Pancreas (tissue), 10 donors: ENCODE results near the gene METTL6. TPM values are rescaled to one million over a fixed set of nuclear protein-coding genes. Genes with fewer than 3 reads are reported as not detected.
A peak's percentile ranks its signal among the peaks of the same experiment; 100 is the strongest.
"Not testable (repeated sequence)": the region's sequence is repeated elsewhere in the genome, so short reads cannot be mapped to it uniquely, and the experiment has no call there.

Experiments
- ATAC-seq, 4 donors: fragments of 200-7000 bp; cut with Tn5 transposase; one replicate each; pipeline versions ENCODE4 v1.8.0 to v1.9.1; 2020; ENCODE audit warnings: mild to moderate bottlenecking in 4 of 4, moderate library complexity in 4 of 4
- DNase-seq, 6 donors: peaks; one replicate each; pipeline ENCODE4 v3.0.0-alpha.2; 2020
- FAIRE-seq: peaks from 2 replicates; lab custom pipeline; 2012; peaks lifted over from hg19 to GRCh38; lab: Jason Lieb, UNC
- H3K27ac ChIP-seq, 4 donors: fragments of 200-600 bp; sonication (generic); 1 replicate in 3 of 4; 2 replicates in 1 of 4; pipeline versions ENCODE4 v1.5.0 to v1.8.0; 2020
- H3K27me3 ChIP-seq, 4 donors: fragments of 200-600 bp; one replicate each; pipeline ENCODE4 v1.8.0; 2021
- H3K36me3 ChIP-seq, 3 donors: fragments of 200-600 bp; sonication (generic) in 1 of 3; one replicate each; pipeline versions ENCODE4 v1.5.0 to v1.8.0; 2020 to 2021
- H3K4me1 ChIP-seq, 3 donors: fragments of 200-600 bp; one replicate each; pipeline ENCODE4 v1.8.0; 2021
- H3K4me3 ChIP-seq, 4 donors: fragments of 200-600 bp; sonication (generic) in 2 of 4; one replicate each; pipeline versions ENCODE4 v1.5.0 to v1.8.0; 2020 to 2021
- H3K9me3 ChIP-seq, 4 donors: fragments of 200-600 bp; one replicate each; pipeline ENCODE4 v1.8.0; 2021
- WGBS, 2 donors: extraction: QIAGEN DNeasy Blood & Tissue Kit; methylation state at CpG; one replicate each; pipeline ENCODE4 v1.1.7; 2013; 5-methylcytosine and 5-hydroxymethylcytosine counted together
- intact Hi-C, 3 donors: fragments of 100-400 bp; cut with DNase I; formaldehyde crosslinking; loops; one replicate each; pipeline versions ENCODE4 v1.11.1 to v1.14.2; 2022
- polyA plus RNA-seq, 2 donors: library from polyadenylated mRNA; stranded (reverse); fragments of 200-250 nt; gene quantifications; one replicate each; pipeline ENCODE4 v1.2.3, GENCODE V29; 2013
- total RNA-seq, 6 donors: library from RNA; stranded (reverse); fragmentation: NEBNext Ultra II Directional in 4 of 6; extraction: Animal tissue kit (Norgen Biotek cat#: 25700) in 4 of 6; gene quantifications; one replicate each; pipeline versions ENCODE4 v1.2.1 to v1.2.4, GENCODE V29; 2021 to 2023
- TF ChIP-seq, protein P1 (sequence below), 4 donors: fragments of 200-600 bp; sonication (generic) in 3 of 4; IDR thresholded peaks; one replicate each; pipeline versions ENCODE4 v1.5.0 to v1.8.0; 2021; ENCODE audit warnings: antibody characterized with exemption in 4 of 4
- donor health status: healthy with polysubstance abuse.
- donor health status: DM: no; HTN: no; CAD: no; lungs with moderate emphysema.
- donor health status: DM: no; HTN: no; CAD: no.
- donor health status: control.
- donor health status: control.
- donor health status: Bipolar disorder and iron deficiency.
- donor health status: DM: yes; HTN: yes; CAD: no.
- donor health status: DM: no; HTN: no; CAD: no.
- donor health status: DM: no; HTN: no; CAD: no.
- donor health status: DM: yes; HTN: yes; CAD: no.

METTL6 gene
- total and polyA plus RNA-seq, 8 donors = 3.0 to 9.9 (median 5.2) TPM

DNA sequence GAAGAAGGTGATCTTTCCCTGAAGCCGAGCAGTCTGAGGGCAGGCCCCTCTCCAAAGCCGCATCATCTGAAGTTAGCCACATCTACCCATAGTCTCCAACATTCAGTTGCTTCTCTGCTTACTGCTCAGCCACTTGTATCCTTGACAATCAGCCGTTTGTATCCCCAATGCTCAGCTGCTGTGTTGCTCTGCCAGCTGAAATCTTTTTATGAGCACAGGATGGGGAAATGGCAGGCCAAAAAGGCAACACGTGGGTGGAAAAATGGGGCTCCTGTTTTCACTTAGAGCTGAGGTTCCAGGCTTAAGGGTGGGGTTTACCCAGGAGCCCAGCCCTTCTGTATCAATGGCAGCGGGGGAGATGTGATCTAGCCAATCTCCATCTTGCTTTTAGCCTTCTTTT, 36.3 kb downstream of the METTL6 start:
- ATAC-seq (no peak), FAIRE-seq (no peak), DNase-seq (no peak)
- Histone ChIP-seq H3K4me1 (no peaks in the 10 kb centered on the region), H3K4me3 (no peak overlapping the region), H3K27ac (no peak overlapping the region), H3K9me3 (no peaks in the 10 kb centered on the region), H3K27me3 (no peaks in the 10 kb centered on the region), H3K36me3 (no peaks in the 10 kb centered on the region)
- TF ChIP-seq, protein P1, sequence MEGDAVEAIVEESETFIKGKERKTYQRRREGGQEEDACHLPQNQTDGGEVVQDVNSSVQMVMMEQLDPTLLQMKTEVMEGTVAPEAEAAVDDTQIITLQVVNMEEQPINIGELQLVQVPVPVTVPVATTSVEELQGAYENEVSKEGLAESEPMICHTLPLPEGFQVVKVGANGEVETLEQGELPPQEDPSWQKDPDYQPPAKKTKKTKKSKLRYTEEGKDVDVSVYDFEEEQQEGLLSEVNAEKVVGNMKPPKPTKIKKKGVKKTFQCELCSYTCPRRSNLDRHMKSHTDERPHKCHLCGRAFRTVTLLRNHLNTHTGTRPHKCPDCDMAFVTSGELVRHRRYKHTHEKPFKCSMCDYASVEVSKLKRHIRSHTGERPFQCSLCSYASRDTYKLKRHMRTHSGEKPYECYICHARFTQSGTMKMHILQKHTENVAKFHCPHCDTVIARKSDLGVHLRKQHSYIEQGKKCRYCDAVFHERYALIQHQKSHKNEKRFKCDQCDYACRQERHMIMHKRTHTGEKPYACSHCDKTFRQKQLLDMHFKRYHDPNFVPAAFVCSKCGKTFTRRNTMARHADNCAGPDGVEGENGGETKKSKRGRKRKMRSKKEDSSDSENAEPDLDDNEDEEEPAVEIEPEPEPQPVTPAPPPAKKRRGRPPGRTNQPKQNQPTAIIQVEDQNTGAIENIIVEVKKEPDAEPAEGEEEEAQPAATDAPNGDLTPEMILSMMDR (IDR thresholded peaks at IDR 0.05) = no peak
- intact Hi-C loops = no loop called here
- 69 to 82% methylated on average over 5 of the region's 5 CpGs for WGBS, 2 donors

DNA sequence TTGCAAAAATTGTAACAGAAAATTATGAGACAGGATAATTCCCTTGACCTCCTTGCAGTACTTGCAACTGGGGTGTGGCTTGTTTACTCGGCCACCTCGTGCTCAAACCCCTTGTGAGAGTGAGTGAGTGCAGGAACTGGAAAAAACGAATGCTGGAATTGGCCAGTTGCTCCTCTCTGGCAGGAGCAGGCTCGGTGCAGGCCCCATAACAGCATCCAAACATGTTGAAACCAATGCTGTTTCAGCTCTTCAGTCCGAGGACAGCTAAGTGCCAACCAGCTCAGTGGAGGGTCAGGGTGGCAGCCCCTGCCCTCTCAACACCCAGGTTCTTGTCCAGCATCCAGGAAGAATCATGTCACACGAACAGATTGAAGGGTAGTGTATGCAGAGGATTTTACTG, 36.9 kb downstream of the METTL6 start:
- Histone ChIP-seq H3K9me3 (no peaks in the 10 kb centered on the region), H3K27me3 (no peaks in the 10 kb centered on the region), H3K36me3 (no peaks in the 10 kb centered on the region), H3K27ac (no peak overlapping the region), H3K4me1 (no peaks in the 10 kb centered on the region), H3K4me3 (no peak overlapping the region)
- DNase-seq (no peak), ATAC-seq (no peak), FAIRE-seq (no peak)
- intact Hi-C loops = no loop called here
- TF ChIP-seq, protein P1 (IDR thresholded peaks at IDR 0.05) = no peak
- WGBS, 2 donors = 57 to 73% methylated on average over 6 of the region's 6 CpGs

DNA sequence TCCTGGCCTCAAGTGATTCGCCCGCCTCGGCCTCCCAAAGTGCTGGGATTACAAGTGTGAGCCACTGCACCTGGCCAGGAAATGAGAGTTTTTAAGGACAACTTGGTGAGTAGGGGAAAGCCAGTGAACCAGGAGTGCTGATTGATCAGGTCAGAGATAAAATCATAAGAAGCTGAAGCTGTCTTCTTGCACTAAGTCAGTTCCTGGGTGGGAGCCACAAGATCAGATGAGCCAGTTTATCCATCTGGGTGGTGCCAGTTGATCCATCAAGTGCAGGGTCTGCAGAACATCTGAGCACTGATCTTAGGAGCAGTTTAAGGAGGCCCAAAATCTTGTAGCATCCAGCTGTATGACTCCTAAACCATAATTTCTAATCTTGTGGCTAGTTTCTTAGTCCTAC, 39.0 kb downstream of the METTL6 start:
- 94 to 99% methylated on average over 3 of the region's 3 CpGs for WGBS, 2 donors
- H3K4me1 ChIP-seq, DNase-seq, H3K9me3 ChIP-seq, H3K36me3 ChIP-seq, FAIRE-seq, H3K27me3 ChIP-seq, H3K4me3 ChIP-seq, ATAC-seq: not testable (repeated sequence)
- intact Hi-C loops = loop anchor here in 1 of 3 donors (10.0 kb wide), 1 partner anchor 124 kb away; no protein-coding TSS in a partner anchor
- H3K27ac ChIP-seq = peak overlapping the region in 1 of 4 donors; percentile 8

DNA sequence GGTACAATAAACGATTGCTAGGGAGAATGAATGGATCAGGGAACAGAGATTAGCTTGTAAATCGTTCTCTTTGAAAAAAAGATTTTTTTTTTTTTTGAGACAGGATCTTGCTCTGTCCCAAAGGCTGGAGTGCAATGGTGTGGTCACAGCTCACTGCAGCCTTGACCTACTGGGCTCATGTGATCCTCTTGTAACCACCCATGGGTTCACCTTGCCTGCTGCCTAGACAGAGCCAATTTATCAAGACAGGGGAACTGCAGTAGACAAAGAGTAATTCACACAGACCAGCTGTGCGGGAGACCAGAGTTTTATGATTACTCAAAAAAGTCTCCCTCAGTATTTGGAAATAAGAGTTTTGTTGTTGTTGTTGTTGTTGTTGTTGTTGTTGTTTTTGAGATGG, 39.6 kb downstream of the METTL6 start:
- no peaks in the 10 kb centered on the region for H3K36me3 ChIP-seq
- FAIRE-seq (no peak), DNase-seq (no peak), ATAC-seq (peak in 3 of 4 donors; percentile 35 to 63 (median 37))
- no peaks in the 10 kb centered on the region for H3K27me3 ChIP-seq
- 51 to 57% methylated on average over 3 of the region's 3 CpGs for WGBS, 2 donors
- no peaks in the 10 kb centered on the region for H3K4me1 ChIP-seq
- peak overlapping the region in 1 of 4 donors; percentile 28 for H3K27ac ChIP-seq
- intact Hi-C loops = loop anchor here in 1 of 3 donors (10.0 kb wide), 1 partner anchor 123 kb away; no protein-coding TSS in a partner anchor
- TF ChIP-seq, protein P1 (IDR thresholded peaks at IDR 0.05) = no peak
- no peak overlapping the region for H3K4me3 ChIP-seq
- no peaks in the 10 kb centered on the region for H3K9me3 ChIP-seq

DNA sequence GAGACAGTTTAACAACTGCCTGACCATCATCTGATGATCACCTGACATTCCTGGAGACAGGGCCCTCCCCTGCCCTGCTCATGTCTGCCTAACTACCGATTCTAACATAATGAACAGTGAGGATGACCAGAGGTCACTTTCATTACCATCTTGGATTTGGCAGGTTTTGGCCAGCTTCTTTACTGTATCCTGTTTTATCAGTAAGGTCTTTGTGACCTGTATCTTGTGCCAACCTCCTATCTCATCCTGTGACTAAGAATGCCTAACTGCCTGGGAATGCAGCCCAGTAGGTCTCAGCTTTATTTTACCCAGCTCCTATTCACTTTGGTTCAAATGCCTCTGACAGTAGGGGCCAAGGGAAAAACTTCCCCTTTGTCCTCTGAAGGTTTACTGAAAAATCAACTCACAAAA, 40.2 kb downstream of the METTL6 start:
- intact Hi-C loops = loop anchor here in 1 of 3 donors (10.0 kb wide), 1 partner anchor 122 kb away; no protein-coding TSS in a partner anchor
- Histone ChIP-seq H3K9me3 (no peaks in the 10 kb centered on the region), H3K4me3 (no peak overlapping the region), H3K27ac (peak overlapping the region in 1 of 4 donors; percentile 28), H3K36me3 (no peaks in the 10 kb centered on the region), H3K27me3 (no peaks in the 10 kb centered on the region), H3K4me1 (no peaks in the 10 kb centered on the region)
- WGBS, 2 donors = 40 to 76% methylated on average over 1 of the region's 1 CpG
- no peak for DNase-seq
- peak in 3 of 4 donors; percentile 36 to 69 (median 49) for ATAC-seq
- no peak for FAIRE-seq
- TF ChIP-seq, protein P1 (IDR thresholded peaks at IDR 0.05) = no peak

DNA sequence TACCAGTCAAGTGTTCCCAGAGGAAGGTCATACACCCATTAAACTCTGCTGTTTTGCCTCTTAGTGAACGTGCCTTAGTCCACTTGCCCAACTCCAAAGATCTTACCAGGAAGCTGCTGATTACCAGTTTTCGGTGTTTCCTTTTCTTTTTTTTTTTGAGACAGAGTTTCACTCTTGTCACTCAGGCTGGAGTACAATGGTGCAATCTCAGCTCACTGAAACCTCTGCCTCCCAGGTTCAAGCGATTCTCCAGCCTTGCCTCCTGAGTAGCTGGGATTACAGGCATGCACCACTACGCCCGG, 40.7 kb downstream of the METTL6 start:
- not testable (repeated sequence) for DNase-seq, FAIRE-seq, H3K9me3 ChIP-seq, H3K36me3 ChIP-seq, H3K4me3 ChIP-seq, H3K27me3 ChIP-seq, H3K4me1 ChIP-seq, H3K27ac ChIP-seq
- 95 to 97% methylated on average over 5 of the region's 5 CpGs for WGBS, 2 donors
- intact Hi-C loops = loop anchor here in 1 of 3 donors (10.0 kb wide), 1 partner anchor 122 kb away; no protein-coding TSS in a partner anchor
- peak in 1 of 4 donors; percentile 16 for ATAC-seq
